ENCODE results near the gene FBN3.

GRCh38 chr19:8194528-8195267, 45.3 kb upstream of the FBN3 start:
- no peak for TF ChIP-seq ZNF660 (tag by site-specific recombination; IDR thresholded peaks at IDR 0.05)
- no peak for TF ChIP-seq ZBTB21 (tag by site-specific recombination; IDR thresholded peaks at IDR 0.05)
- no peak for TF ChIP-seq ZBTB10 (tag by site-specific recombination; IDR thresholded peaks at IDR 0.05)
- TF ChIP-seq REST (tag by site-specific recombination; IDR thresholded peaks at IDR 0.05): no peak
- no peak for TF ChIP-seq SP2 (tag by site-specific recombination; IDR thresholded peaks at IDR 0.05)
- TF ChIP-seq, protein P1, sequence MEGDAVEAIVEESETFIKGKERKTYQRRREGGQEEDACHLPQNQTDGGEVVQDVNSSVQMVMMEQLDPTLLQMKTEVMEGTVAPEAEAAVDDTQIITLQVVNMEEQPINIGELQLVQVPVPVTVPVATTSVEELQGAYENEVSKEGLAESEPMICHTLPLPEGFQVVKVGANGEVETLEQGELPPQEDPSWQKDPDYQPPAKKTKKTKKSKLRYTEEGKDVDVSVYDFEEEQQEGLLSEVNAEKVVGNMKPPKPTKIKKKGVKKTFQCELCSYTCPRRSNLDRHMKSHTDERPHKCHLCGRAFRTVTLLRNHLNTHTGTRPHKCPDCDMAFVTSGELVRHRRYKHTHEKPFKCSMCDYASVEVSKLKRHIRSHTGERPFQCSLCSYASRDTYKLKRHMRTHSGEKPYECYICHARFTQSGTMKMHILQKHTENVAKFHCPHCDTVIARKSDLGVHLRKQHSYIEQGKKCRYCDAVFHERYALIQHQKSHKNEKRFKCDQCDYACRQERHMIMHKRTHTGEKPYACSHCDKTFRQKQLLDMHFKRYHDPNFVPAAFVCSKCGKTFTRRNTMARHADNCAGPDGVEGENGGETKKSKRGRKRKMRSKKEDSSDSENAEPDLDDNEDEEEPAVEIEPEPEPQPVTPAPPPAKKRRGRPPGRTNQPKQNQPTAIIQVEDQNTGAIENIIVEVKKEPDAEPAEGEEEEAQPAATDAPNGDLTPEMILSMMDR (tag by site-specific recombination; IDR thresholded peaks at IDR 0.05): no peak
- no peak for TF ChIP-seq ZNF501 (tag by site-specific recombination; IDR thresholded peaks at IDR 0.05)
- TF ChIP-seq BCL11A (tag by site-specific recombination; IDR thresholded peaks at IDR 0.05; ENCODE audit: low read depth): no peak
- TF ChIP-seq ZNF777 (tag by site-specific recombination; IDR thresholded peaks at IDR 0.05; ENCODE audit: borderline replicate concordance): no peak
- TF ChIP-seq, protein P2, sequence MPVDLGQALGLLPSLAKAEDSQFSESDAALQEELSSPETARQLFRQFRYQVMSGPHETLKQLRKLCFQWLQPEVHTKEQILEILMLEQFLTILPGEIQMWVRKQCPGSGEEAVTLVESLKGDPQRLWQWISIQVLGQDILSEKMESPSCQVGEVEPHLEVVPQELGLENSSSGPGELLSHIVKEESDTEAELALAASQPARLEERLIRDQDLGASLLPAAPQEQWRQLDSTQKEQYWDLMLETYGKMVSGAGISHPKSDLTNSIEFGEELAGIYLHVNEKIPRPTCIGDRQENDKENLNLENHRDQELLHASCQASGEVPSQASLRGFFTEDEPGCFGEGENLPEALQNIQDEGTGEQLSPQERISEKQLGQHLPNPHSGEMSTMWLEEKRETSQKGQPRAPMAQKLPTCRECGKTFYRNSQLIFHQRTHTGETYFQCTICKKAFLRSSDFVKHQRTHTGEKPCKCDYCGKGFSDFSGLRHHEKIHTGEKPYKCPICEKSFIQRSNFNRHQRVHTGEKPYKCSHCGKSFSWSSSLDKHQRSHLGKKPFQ (tag by site-specific recombination; IDR thresholded peaks at IDR 0.05): no peak

Data from HEK293 (cell line).